K562 (cell line): Measurements from ENCODE around the gene CROCC2. TPM values are rescaled to one million over a fixed set of nuclear protein-coding genes. Genes with fewer than 3 reads are reported as not detected.

Experiments used
- ATAC-seq: fragments of 200-7000 bp; cut with Tn5 transposase; 3 replicates; pipeline ENCODE4 v1.9.1; 2020; ENCODE audit warnings: moderate library complexity
- BruUV-seq: library from RNA; stranded (reverse); fragments of 400-500 nt; replicated peaks from 2 replicates; lab custom pipeline; 2021; lab: Mats Ljungman, UMichigan
- CTCF ChIA-PET: fragments of 300-600 bp; formaldehyde crosslinking; extraction: SDS; loops from one replicate; lab custom pipeline; 2021; ENCODE audit warnings: low intra/inter-chr PET ratio; lab: Yijun Ruan, JAX
- POLR2A ChIA-PET: fragments of 300-600, 350-650 bp; sonication (Branson Sonifier 250); formaldehyde crosslinking; extraction: SDS; loops from one replicate; lab custom pipeline; 2021; ENCODE audit warnings: antibody characterized with exemption, inconsistent platforms; lab: Yijun Ruan, JAX
- DNase-seq, 4 experiments: peaks; one replicate each; pipeline versions ENCODE4 v3.0.0 to v3.0.0-alpha.2; 2011 to 2018; ENCODE audit warnings: low spot score in 3 of 4, mixed read lengths in 3 of 4; ENCODE audit errors: extremely low read depth in 1 of 4
- FAIRE-seq: peaks from 2 replicates; lab custom pipeline; 2011; peaks lifted over from hg19 to GRCh38; lab: Jason Lieb, UNC
- H2AFZ ChIP-seq: 2 replicates; pipeline ENCODE4 v1.6.0; 2011; ENCODE audit warnings: low read depth, low read length, control low read depth, inconsistent platforms
- H3K27ac ChIP-seq: fragments of 200-600 bp; 3 replicates; pipeline ENCODE4 v1.8.0; 2011; ENCODE audit warnings: low read depth, mild to moderate bottlenecking, control low read depth, inconsistent platforms, low read length, moderate library complexity, mixed read lengths; ENCODE audit errors: extremely low read depth
- H3K27me3 ChIP-seq, 2 experiments: fragments of 300-600 bp in 1 of 2; 2 replicates in 1 of 2; 3 replicates in 1 of 2; pipeline versions ENCODE4 v1.6.0 to v1.8.0; 2011; ENCODE audit warnings: inconsistent platforms in 2 of 2, low read length in 2 of 2, mild to moderate bottlenecking in 1 of 2, mixed read lengths in 1 of 2, moderate library complexity in 1 of 2; ENCODE audit not compliant: control insufficient read depth in 2 of 2, insufficient read depth in 2 of 2
- H3K36me3 ChIP-seq: fragments of 300-600 bp; 3 replicates; pipeline ENCODE4 v1.8.0; 2011; ENCODE audit warnings: mild to moderate bottlenecking, low read length, inconsistent platforms; ENCODE audit not compliant: control insufficient read depth, insufficient read depth
- H3K4me1 ChIP-seq, 2 experiments: fragments of 200-600 bp in 1 of 2; replicated peaks in 1 of 2; 2 replicates in 1 of 2; 3 replicates in 1 of 2; pipeline versions ENCODE4 v1.5.1 to v1.8.0; 2011; ENCODE audit warnings: inconsistent platforms in 2 of 2, low read length in 2 of 2, mild to moderate bottlenecking in 1 of 2, mixed read lengths in 1 of 2, moderate library complexity in 1 of 2; ENCODE audit not compliant: control insufficient read depth in 2 of 2, insufficient read depth in 2 of 2
- H3K4me2 ChIP-seq: 2 replicates; pipeline ENCODE4 v1.6.1; 2011; ENCODE audit warnings: low read length, control low read depth, inconsistent platforms, mixed read lengths; ENCODE audit not compliant: insufficient read depth
- H3K4me3 ChIP-seq: fragments of 200-600 bp; sonication (generic), shearing (Covaris generic); 2 replicates; pipeline ENCODE4 v1.5.1; 2016; ENCODE audit warnings: control low read depth, inconsistent platforms
- H3K79me2 ChIP-seq: fragments of 200-600 bp; 3 replicates; pipeline ENCODE4 v1.8.0; 2011; ENCODE audit warnings: low read length, inconsistent platforms; ENCODE audit not compliant: control insufficient read depth, insufficient read depth
- H3K9ac ChIP-seq, 2 experiments: 2 replicates each; pipeline versions ENCODE4 v1.6.0 to v1.6.1; 2011; ENCODE audit warnings: low read depth in 2 of 2, low read length in 2 of 2, control low read depth in 1 of 2, inconsistent platforms in 1 of 2, mild to moderate bottlenecking in 1 of 2, mixed read lengths in 1 of 2; ENCODE audit not compliant: insufficient read depth in 1 of 2
- H3K9me1 ChIP-seq: one replicate; pipeline ENCODE4 v1.6.0; 2011; ENCODE audit warnings: inconsistent platforms, mild to moderate bottlenecking, low read length, moderate library complexity; ENCODE audit not compliant: control insufficient read depth, insufficient read depth
- H3K9me3 ChIP-seq: replicated peaks from 2 replicates; pipeline ENCODE4 v1.5.1; 2011; ENCODE audit warnings: low read depth, low read length, inconsistent platforms; ENCODE audit not compliant: control insufficient read depth, insufficient read depth
- H4K20me1 ChIP-seq: replicated peaks from 2 replicates; pipeline ENCODE4 v1.6.1; 2011; ENCODE audit warnings: low read length, inconsistent platforms, mixed read lengths; ENCODE audit not compliant: control insufficient read depth, insufficient read depth
- GTF2E2 ChIP-seq: fragments of 200-800 bp; sonication (Bioruptor generic); IDR thresholded peaks from 2 replicates; pipeline ENCODE4 v1.6.1; 2016; ENCODE audit warnings: missing genetic modification characterization, missing compliant biosample characterization
- MAZ ChIP-seq, 2 experiments: fragments of 450-650 bp in 1 of 2; sonication (generic) in 1 of 2; formaldehyde crosslinking; IDR thresholded peaks in 1 of 2; conservative IDR thresholded peaks in 1 of 2; 2 replicates each; pipeline versions ENCODE4 v1.4.0 to v1.5.0; 2020; ENCODE audit warnings: mild to moderate bottlenecking in 1 of 2, missing genetic modification reagents in 1 of 2
- NCOA6 ChIP-seq: fragments of 450-650 bp; IDR thresholded peaks from 2 replicates; pipeline ENCODE4 v1.6.1; 2017; ENCODE audit warnings: mild to moderate bottlenecking
- ZBTB9 ChIP-seq: fragments of 450-650 bp; formaldehyde crosslinking; IDR thresholded peaks from 2 replicates; pipeline ENCODE4 v1.4.0; 2020; ENCODE audit warnings: mild to moderate bottlenecking, moderate library complexity
- ZNF232 ChIP-seq: sonication (generic); formaldehyde crosslinking; IDR thresholded peaks from 2 replicates; pipeline ENCODE4 v1.8.0; 2022; ENCODE audit warnings: mild to moderate bottlenecking, missing genetic modification reagents
- WGBS: fragments of 100-300 bp; shearing (Covaris generic); methylation state at CpG from one replicate; pipeline ENCODE4 v1.1.6; 2016; ENCODE audit warnings: low coverage, mixed read lengths; ENCODE audit not compliant: insufficient coverage; ENCODE audit errors: missing lambda C conversion rate; 5-methylcytosine and 5-hydroxymethylcytosine counted together
- in situ Hi-C: fragments of 300-500 bp; cut with MboI; formaldehyde crosslinking; loops from 4 replicates; pipeline ENCODE4 v1.15.0; 2018; ENCODE audit warnings: inconsistent platforms, mixed read lengths
- intact Hi-C: fragments of 100-400 bp; cut with micrococcal nuclease; formaldehyde crosslinking; loops from 2 replicates; pipeline ENCODE4 v1.14.2; 2022
- polyA plus RNA-seq, 8 experiments: library from polyadenylated mRNA; depleted of rRNA in 4 of 8; stranded (reverse) in 5 of 8; unstranded in 3 of 8; fragments of >200 nt; fragmentation: Nextera tagmentation in 2 of 8; fragmentation: Illumina TruSeq in 1 of 8; extraction: Ambion mirVana in 2 of 8; extraction: Trizol in 1 of 8; gene quantifications; 2 replicates each; pipeline versions ENCODE4 v1.2.1 to v1.2.3, GENCODE V29; 2011 to 2014; ENCODE audit warnings: inconsistent platforms in 1 of 8, missing spikeins in 1 of 8
- total RNA-seq, 7 experiments: library from RNA; depleted of rRNA in 6 of 7; stranded (reverse); fragments of >200 nt in 6 of 7; fragmentation: Illumina TruSeq in 2 of 7; extraction: Trizol in 2 of 7; gene quantifications; 2 replicates each; pipeline versions ENCODE4 v1.2.1 to v1.2.3, GENCODE V29; 2011 to 2021; ENCODE audit warnings: low replicate concordance in 1 of 7
- TF ChIP-seq, protein P1 (sequence below): fragments of 450-650 bp; IDR thresholded peaks from 2 replicates; pipeline ENCODE4 v1.6.1; 2016; ENCODE audit warnings: mild to moderate bottlenecking
- TF ChIP-seq, protein P2 (sequence below): fragments of 450-650 bp; formaldehyde crosslinking; IDR thresholded peaks from 2 replicates; pipeline ENCODE4 v1.4.0; 2022; ENCODE audit warnings: missing genetic modification characterization
- TF ChIP-seq, protein P3 (sequence below): fragments of 250-450 bp; sonication (Bioruptor Pico); IDR thresholded peaks from 2 replicates; pipeline ENCODE4 v1.4.0; 2020; ENCODE audit warnings: borderline replicate concordance

CROCC2 gene
- total and polyA plus RNA-seq, 9 of the 15 experiments (the other 6 are each of a cell fraction or from before 2014, with no cell fraction given) = not detected

- TF ChIP-seq, protein P1, sequence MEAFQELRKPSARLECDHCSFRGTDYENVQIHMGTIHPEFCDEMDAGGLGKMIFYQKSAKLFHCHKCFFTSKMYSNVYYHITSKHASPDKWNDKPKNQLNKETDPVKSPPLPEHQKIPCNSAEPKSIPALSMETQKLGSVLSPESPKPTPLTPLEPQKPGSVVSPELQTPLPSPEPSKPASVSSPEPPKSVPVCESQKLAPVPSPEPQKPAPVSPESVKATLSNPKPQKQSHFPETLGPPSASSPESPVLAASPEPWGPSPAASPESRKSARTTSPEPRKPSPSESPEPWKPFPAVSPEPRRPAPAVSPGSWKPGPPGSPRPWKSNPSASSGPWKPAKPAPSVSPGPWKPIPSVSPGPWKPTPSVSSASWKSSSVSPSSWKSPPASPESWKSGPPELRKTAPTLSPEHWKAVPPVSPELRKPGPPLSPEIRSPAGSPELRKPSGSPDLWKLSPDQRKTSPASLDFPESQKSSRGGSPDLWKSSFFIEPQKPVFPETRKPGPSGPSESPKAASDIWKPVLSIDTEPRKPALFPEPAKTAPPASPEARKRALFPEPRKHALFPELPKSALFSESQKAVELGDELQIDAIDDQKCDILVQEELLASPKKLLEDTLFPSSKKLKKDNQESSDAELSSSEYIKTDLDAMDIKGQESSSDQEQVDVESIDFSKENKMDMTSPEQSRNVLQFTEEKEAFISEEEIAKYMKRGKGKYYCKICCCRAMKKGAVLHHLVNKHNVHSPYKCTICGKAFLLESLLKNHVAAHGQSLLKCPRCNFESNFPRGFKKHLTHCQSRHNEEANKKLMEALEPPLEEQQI = no peak
- TF ChIP-seq MAZ (CRISPR knock-in tag; conservative IDR thresholded peaks at IDR 0.05 in 1 of 2, IDR thresholded peaks at IDR 0.05 in 1 of 2) = peak in 1 of 2 experiments; percentile 47; a peak in 1 of 4 replicates
These were observed 7.9 kb downstream of the CROCC2 start (continued) for GRCh38 chr2:240913810-240914644.

DNA sequence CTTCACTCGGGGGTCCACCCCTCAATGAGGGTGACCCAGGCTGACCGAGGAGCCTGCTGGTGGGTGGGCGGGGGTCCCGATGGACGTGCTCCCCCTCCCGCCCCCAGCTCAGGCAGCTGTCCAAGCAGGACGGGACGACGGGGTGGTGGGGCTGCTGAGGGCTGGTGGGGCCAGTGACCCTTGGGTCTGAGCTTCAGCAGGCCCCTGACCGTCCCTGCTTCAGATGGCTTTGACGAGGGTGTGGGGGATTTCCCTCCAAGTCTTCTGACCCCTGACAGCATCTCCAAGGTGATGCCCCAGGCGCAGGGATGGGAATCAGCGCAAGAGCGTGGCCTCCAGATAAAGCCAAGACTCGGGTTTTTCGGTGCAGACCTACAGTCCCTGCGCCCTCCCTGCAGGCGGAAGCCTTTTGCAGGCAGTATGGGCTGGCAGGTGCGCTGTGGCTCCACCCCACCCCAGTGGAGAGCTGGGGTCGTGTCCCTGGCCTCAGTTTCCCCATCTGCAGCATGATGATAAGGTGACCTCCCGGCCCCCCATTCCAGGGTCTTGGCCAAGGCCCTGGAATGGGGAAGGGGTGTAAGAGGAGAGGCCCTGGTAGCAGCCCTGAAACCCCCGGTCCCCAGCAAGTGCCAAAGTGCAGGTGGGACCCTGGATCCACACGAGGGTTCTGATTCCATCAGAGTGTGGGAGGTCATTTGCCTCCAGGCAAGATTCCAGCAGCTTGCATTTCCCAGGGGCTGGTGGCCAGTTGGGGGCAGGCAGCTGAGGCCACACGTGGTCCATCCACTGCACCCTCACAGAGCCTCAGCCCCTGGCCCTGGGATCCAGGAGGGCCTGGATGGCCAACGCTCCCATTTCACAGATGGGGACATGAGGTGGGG is 8.7 kb downstream of the CROCC2 start:
- H3K9ac ChIP-seq = no peak overlapping the region
- H3K79me2 ChIP-seq = no peaks in the 10 kb centered on the region
- in situ Hi-C loops (no loop called here), intact Hi-C loops (loop anchor here (10.0 kb wide), 1 partner anchor 160 kb away; no protein-coding TSS in a partner anchor)
- ChIA-PET POLR2A (interaction anchor here (0.6 kb wide), 3 partner anchors 18 to 1575 kb away, joined by 3 read pairs; no protein-coding TSS in a partner anchor), CTCF (interaction anchor here (0.6 kb wide), 1 partner anchor 445 kb away, joined by 3 read pairs; no protein-coding TSS in a partner anchor)
- ATAC-seq (peak; percentile 24; the same call in 2 of the 3 replicates), FAIRE-seq (no peak), DNase-seq (no peak)
- H3K27me3 ChIP-seq = peaks cover 0 to 37% of the 10 kb centered on the region in 2 experiments; a peak in 2 of 5 replicates
- H3K9me1 ChIP-seq = no peaks in the 10 kb centered on the region
- H4K20me1 ChIP-seq = peaks cover 6% of the 10 kb centered on the region
- H3K4me2 ChIP-seq = no peak overlapping the region
- H3K9me3 ChIP-seq = no peaks in the 10 kb centered on the region
- H3K36me3 ChIP-seq = no peaks in the 10 kb centered on the region
- no peak overlapping the region for H3K27ac ChIP-seq
- H3K4me1 ChIP-seq = peaks cover 0 to 27% of the 10 kb centered on the region in 2 experiments; a peak in 2 of 5 replicates
- no peak overlapping the region for H3K4me3 ChIP-seq
- no peak overlapping the region for H2AFZ ChIP-seq
- WGBS = 9% methylated on average over 13 of the region's 25 CpGs
- no TSS peak for BruUV-seq
- TF ChIP-seq, protein P2, sequence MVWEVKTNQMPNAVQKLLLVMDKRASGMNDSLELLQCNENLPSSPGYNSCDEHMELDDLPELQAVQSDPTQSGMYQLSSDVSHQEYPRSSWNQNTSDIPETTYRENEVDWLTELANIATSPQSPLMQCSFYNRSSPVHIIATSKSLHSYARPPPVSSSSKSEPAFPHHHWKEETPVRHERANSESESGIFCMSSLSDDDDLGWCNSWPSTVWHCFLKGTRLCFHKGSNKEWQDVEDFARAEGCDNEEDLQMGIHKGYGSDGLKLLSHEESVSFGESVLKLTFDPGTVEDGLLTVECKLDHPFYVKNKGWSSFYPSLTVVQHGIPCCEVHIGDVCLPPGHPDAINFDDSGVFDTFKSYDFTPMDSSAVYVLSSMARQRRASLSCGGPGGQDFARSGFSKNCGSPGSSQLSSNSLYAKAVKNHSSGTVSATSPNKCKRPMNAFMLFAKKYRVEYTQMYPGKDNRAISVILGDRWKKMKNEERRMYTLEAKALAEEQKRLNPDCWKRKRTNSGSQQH = no peak
- TF ChIP-seq NCOA6 (no peak), GTF2E2 (tag) (no peak), ZNF232 (no peak), ZBTB9 (CRISPR knock-in tag) (no peak)
- TF ChIP-seq, protein P3, sequence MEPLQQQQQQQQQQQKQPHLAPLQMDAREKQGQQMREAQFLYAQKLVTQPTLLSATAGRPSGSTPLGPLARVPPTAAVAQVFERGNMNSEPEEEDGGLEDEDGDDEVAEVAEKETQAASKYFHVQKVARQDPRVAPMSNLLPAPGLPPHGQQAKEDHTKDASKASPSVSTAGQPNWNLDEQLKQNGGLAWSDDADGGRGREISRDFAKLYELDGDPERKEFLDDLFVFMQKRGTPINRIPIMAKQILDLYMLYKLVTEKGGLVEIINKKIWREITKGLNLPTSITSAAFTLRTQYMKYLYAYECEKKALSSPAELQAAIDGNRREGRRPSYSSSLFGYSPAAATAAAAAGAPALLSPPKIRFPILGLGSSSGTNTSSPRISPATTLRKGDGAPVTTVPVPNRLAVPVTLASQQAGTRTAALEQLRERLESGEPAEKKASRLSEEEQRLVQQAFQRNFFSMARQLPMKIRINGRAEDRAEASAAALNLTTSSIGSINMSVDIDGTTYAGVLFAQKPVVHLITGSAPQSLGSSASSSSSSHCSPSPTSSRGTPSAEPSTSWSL (CRISPR knock-in tag) = no peak
